HG03196 (cell line): ENCODE data around the gene SLC12A7.
"Not testable (repeated sequence)": the region's sequence is repeated elsewhere in the genome, so short reads cannot be mapped to it uniquely, and the experiment has no call there.

Source experiments
- ATAC-seq: cut with Tn5 transposase; IDR thresholded peaks from one replicate; pipeline ENCODE4 v1.9.1; 2021; ENCODE audit not compliant: unreplicated experiment

The SLC12A7 gene

DNA sequence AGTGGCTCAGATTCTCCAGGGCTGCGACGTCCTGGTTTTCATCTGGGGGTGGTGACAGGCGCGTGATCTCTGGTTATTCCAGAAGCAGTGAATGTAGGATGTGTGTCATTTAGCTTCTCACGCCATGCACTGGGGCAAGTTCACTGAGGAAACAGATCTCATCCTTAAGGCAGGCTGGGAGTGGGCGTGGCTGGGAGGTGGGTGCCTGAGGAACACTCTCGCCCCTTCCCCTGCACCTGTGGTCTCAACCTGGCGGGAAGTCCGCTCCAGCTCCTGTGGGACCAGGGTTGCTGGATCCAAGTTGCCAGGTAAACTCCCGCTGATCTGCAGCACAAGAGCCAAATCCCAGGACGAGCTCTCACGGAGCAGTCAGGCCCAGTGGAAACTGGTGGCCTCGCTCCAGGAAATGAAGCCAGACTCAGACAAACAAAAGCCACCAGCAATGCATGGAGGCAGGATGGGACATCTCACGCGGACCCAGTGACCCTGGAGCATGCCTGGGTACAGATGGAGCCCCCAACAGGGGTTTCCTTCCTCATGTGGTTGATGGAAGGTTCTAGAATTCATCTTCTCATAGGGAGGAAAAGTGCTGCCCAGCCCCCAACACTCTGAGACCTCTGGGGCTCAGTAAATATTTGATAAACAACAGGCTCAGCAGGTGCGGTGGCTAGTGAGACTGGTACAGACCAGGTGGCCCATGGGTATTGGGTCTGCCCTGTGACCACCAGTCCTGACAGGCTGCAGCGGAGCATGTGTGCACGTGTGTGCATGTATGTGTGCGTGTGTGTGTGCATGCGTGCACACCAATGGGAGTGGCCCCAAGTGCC, 16.3 kb upstream of the SLC12A7 start:
- no peak for ATAC-seq

DNA sequence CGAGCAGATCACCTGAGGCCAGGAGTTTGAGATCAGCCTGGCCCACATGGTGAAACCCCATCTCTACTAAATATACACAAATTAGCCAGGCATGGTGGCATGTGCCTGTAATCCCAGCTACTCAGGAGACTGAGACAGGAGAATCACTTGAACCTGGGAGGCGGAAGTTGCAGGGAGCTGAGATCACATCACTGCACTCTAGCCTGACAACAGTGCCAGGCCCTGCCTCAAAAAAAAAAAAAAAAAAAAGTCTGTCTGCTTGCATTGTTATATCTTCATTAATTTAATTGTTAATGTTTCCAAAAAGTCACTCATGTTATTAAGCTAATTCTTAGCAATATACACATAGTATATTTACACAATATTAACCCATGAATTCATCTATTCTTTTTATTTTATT, 13.8 kb upstream of the SLC12A7 start:
- ATAC-seq = not testable (repeated sequence)

DNA sequence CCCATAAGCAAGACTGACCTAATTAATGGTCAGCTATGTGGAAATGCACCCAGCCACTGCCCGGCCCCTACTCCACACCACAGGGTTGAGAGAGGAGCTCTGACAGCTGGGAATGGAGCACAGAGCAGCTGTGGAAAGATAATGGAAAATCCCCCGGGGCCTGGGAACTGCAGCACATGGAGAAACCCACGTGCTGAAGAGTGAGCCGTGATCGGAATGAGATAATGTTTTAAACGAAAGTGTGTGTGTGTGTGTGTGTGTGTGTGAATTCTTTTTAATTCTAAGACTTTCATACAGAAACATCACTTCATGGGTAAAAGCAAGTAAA, 13.1 kb upstream of the SLC12A7 start:
- no peak for ATAC-seq

DNA sequence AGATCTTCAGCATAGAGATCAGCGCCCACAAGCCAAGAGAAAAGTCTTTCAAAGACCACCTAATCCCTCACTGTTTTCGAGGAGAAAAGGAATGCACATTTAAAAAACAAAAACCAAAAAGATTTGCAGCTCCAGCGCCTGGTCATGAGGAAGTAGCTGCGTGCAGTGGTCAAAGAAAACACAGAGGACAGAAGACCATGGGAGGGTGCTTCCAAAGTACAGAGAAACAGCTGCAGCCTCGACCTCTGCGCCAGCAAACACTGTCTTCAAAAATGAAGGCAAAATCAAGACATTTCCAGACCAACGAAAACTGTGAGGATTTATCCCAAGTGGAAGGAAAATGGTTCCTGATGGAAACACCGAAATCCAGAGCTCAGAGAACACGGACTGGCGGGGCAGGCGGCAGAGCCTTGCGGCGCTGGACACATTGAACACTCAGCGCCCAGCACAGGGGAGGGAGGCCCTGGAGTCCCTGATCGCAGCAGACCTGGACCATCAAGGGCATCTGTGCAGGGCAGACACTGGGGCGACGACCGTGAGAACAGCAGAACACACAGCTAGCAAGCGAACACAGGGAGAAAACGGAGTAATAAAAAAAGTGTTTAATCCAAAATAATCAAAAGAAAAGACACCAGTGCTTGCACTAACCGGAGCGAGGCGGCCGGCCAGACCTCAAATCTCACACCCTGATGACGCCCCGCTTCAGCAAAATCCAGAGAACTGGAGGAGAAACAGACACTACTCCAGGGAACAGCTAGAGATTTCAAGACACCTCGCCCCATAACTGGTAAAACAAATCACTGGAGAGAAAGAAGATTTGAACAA, 12.6 kb upstream of the SLC12A7 start:
- no peak for ATAC-seq

DNA sequence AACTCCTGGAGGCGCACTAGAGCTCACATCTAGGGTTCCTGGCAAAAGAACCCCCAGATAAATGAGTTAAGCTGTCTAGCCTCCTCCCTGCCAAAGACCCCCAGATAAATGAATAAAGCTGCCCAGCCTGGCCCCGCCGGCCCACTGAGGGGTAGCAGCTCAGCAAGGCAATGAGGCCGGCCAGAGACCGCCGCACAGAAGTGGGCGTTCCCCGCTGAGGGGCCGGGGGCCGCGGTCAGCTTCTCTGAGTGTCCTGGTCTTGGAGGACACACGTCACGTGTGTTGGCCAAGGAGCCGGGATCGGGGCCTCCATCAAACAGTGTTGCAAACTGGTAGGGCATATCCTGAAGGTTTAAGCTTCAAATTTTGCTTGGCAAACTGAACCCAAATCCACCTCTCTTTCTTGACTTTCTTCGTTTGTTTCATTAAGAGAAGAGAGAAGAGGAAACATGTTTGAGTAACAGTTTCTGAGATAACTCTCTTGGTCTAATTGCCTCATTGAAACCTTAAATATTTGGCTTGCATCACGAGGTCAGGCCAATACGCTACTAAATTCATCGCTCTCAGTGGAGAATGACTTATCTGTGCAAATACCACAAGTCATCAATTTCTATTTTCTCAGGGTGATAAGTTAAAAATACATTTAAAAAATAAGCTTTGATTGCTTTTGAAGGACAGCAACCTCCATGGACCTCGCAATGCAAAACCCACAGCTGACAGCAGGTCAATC, 11.7 kb upstream of the SLC12A7 start:
- no peak for ATAC-seq

DNA sequence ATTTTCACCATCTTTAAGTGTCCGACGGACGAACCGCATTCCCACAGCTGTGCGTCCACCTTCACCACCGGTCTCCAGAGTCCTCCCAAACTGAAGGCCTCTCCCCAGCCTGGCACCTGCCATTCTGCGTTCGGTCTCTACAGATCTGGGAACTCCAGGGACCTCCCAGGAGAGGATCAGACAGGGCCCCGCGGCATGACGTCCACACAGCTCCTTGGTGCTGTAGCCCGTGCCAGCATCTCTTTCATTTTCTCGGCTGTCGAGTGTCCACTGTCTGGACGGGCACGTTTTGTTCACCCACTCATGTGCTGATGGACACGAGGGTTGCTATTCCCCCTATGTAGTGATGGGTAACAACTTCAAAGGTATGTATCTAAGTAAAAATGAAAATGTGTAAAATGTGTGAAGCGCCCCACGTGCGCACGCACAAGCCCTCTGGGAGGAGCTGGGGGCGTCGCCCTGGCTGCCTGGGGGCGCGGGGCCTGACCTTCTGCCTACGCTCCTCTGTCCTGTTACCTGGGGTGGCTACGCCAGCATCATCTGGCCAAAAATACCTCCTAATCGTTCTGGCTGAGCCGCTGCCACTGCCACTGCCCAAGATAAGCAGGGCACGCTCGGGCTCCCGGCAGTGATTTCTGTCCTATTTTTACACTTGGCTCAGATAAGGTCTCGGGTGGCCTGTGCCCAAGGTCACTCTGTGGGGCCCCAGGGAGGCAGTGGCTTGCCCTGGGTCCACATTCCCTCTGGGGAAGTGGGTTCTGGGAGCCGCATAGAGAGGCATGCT, 10.8 kb upstream of the SLC12A7 start:
- no peak for ATAC-seq

DNA sequence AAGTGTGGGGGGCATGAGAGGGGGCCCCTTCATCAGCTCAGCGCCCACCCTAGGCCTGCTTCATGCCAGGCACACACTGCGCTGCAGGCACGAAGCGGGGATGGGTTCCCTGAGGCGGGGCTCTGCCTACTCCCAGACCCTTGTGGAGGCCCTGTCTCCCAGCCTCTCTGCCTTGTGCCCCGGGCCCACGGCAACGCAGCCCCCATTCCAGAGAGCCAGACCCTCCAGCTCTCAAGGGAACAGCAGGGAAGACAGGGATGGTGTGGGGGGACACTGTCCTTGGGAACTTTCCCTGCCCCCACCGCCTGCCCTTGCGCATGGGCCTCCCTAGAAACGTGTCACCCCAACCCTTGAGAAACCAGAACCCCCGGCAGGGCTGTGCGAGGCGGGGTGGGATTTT, 10.0 kb upstream of the SLC12A7 start:
- ATAC-seq = no peak

DNA sequence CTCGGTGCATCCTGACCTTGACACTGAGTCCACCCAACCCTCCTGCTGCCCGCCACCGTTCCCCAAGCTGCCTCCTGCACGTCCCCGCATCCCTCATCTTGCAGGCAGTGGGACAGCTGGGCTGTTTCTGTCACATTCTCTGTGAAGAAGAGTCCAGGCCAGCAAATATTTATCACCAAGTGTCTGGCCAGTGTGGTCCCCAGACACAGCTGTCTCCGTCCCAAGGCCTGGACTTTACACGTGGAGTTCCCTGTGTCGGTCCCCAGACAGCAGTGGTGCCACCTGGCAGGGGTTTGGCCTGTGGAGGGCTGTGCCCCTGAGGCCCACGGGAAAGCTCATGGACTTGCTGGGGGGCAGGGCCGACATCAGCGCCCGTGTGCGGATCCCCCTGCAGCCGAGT, 9.2 kb upstream of the SLC12A7 start:
- no peak for ATAC-seq

DNA sequence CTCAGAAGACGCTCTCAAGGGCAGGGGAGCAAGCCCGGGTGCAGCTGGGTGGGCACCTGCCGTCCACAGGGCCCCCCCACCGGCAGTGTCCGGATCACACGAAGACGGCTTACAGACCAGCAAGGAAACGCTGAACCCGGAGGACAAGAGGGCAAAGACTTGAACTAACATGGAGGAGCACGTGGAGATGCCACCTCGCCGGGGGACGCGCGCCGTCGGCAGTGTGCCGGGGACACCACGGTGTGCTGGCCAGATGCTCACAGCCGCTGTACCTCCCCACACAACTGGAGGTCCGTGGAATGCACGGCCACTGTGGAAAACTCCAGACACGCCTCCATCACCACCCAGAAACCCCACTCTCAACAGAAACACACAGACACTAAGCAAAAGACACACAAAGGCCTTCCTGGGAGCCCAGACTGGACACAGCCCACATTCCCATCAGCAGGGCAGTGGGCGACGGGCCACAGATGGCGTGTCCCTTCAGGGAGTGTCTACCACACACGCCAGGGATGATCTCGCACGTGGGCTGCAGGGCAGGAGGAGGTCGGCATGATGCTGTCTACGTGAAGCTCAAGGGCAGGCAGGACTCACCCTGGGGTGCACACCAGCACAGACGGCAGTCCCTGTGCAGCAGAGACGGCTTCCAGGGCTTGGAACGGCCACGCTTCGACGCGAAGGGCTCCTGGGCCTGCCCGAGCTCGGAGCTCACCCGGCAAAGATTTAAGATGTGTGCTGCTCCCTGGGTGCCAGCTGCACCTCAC, 8.6 kb upstream of the SLC12A7 start:
- no peak for ATAC-seq

DNA sequence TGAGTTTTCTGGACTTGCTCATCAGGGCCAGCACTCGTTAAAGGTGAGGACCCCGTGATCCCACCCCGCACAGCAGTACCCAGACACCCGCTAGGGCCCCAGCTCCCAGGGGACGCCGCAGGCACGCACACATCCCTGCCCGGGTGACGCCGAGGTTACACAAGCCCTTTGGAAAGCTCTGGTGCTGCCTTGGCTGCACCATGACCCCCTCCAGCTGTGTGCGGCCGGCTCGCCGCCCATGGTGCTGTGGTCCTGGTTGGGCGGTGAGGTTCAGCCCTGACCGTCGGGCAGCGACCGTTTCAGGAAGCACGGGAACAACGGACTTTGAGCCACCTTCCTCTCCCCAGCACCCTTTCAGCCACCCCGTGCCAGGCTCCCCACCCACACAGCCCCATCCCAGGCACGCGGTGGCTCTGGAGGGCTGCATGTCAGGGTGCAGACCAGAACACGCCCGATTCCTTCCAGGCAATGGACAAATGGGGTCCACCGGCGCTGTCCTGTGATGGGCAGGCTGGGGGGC, 7.5 kb upstream of the SLC12A7 start:
- ATAC-seq = no peak

DNA sequence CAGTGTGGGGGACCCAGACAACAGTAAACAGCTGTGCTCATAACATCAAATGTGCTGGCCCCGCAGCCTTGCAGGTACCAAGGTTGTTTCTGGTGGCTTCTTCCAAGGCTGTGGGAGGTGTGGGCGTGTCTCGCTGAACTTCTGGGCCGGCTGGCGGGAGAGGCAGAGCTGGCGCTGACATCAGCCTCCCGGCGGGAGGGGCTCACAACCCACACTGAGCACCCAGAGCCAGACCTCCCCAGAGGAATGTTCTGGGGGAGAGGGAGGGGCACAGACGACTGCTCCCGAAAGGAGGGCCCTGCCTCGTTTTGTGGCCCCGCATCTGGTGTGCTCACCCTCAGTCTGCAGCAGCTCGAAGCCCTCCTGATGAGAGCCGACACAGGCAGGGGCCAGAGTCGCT, 6.9 kb upstream of the SLC12A7 start:
- ATAC-seq = no peak

DNA sequence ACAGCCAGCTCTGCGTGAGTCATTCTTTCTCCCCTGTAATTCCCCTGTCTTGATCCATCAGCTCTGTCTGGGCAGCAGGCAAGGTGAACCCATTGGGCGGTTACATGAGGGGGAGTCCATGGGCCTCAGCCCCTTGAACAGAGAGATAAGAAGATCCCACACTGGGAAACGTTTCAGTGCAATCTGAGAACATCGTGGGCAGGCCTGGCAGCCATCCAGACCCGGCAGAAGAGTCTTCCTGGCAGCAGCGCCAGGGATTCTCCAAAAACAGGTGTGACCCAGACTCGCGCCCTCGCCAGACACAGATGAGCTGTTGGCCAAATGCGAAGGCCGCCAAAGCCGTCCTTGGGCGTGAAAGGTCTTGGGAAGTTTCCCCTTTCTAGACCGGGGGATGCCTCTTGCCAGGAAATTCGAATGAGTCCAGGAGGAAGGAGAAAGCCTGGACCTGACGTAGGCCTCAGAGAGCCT, 6.4 kb upstream of the SLC12A7 start:
- ATAC-seq = no peak

DNA sequence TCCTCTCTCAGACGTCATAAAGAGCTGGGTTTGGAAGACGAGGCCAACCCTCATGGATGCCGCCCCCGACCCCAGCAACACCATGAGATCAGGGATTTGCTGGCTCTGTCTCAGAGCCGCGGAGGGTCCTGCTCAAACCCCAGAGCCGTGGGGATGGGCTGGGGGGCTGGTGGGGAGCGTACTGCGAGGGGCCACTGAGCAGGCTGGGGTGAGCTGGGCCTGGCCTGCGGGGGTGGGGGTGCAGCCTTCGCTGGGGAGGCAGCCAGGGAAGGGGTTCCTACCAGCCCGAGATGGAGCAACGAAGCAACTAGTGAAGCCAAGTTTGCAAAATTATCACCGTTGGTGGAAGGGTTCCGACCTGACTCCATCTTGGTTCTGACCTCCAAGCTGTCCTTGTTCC, 5.1 kb upstream of the SLC12A7 start:
- ATAC-seq = no peak

DNA sequence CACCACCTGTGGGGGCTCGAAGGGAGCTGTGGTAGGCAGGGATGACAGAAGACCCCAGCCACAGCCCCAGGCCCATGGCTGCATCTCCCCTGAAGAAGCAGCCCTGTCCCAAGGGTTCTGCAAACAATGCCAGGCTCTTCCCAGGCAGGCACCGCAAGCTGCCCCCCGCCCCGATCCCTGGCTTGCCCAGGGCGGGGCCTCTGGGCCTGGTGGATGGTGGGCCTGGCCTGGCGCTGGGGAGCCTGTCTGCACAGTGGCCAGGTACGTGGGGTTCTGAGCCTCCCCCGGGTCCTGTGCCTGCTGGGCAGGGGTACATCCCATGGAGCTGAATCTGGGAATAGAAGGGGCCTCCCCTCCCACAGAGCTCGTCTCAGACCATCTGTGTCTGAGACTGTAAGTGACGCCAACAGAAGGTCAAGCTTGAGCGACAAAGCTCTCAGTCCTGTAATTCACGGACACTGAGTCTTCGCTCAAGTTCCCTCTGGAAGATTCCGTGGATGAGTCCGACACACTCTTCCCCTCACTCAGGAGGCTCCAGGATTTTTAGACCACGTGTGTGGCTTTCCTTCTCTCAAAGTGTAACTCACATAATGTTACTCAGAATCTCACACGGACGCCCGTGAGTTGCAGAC, 4.4 kb upstream of the SLC12A7 start:
- ATAC-seq = no peak

DNA sequence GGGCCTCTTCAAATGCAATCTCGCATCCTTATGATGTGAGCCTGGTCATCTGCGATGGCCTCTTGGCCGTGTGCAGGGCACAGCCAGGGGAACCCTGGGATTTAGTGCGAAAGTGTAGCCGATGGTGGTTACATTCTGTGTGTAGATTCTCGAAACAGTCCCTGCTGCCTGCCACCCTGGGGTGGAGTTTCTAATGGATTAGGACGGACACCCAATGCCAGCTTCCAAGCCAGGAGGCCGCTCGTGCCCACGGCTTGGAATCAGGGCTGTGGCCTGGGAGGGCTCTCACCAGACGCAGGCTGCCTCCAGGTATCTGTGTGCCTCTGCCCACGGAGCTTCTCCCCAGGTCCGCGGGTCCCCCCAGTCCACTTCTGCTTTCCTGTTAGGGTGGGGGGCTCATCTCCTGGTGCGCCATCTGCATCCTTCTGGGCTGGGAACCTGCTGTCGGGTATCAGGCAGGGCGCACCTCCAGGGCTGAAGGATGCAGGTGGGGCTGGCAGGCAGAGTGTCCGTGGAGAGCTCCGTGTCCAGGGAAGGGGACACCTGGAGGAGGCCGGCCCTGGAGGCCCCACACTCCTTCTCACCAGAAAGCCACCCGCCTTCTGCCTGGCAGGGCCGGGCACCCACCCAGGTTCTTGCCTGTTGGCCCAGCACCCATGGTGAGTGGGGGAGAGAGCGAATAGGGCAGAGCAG, 3.4 kb upstream of the SLC12A7 start:
- no peak for ATAC-seq

DNA sequence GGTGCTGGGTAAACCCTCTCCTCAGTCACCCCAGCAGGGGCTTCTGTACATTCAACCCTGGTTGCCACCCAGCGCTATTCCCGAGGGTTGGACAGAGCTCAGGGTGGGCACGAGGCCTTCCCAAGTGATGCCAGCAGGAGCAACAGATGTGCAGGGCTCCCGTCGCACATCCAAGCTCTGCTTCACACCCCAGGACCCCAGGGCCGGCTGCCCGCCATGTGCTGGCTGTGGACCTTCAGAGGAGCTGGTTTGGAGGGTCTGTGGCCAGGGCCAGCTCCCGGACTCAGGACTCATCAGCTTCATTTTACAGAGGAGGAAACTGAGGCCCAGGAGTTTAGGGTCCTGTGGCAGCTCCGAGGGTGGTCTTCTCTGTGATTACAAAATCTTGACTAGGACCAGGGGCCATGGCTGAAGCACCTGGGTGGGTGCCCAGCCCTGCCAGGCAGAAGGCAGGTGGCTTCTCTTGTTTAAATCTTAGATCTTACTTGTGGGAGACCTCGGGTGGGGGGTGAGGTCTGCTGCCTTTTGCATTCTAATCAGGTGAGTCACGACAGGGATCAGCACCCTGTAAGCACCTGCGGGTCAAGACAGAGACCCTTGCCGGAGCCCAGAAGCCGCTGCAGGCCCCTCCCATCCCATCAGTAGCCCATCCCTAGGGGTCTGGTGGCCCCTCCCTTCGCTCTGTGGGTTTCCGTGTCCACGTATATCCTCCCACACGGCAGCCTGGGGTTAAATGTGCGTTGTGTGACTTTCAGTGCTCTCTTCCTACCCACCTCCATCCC, 2.1 kb upstream of the SLC12A7 start:
- ATAC-seq = no peak

DNA sequence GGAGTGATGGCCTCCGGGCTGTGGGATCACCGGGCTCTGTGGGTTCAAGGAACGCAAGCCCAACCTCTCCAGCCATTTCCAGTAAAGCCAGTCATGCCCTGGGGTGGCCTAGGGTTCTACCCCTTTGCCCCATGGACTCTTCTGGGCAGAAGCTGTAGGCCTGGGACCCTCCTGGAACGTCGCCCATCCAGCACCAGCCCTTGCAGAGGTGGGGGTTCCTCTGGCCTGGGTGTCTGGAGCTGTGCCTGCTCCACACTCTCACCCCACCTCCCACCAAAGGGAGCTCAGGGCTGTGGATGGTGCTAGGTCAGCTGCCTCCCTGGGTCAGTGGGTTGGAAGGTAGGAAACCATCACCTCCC, 1.4 kb upstream of the SLC12A7 start:
- ATAC-seq = no peak
